Neural progenitor cell (in vitro differentiated cells): Measurements from ENCODE around the gene ASPRV1. TPM values are rescaled to one million over a fixed set of nuclear protein-coding genes. Genes with fewer than 3 reads are reported as not detected.

Source experiments
- DNase-seq: peaks from one replicate; pipeline ENCODE4 v3.0.0-alpha.2; 2016; ENCODE audit warnings: low spot score
- H2AFZ ChIP-seq: fragments of 200-600 bp; sonication (generic); replicated peaks from 2 replicates; pipeline ENCODE4 v1.6.1; 2016; ENCODE audit warnings: antibody characterized with exemption
- H3F3A ChIP-seq: fragments of 200-600 bp; sonication (generic); 2 replicates; pipeline ENCODE4 v1.6.1; 2016; ENCODE audit warnings: antibody characterized with exemption, low read depth
- H3K27ac ChIP-seq: fragments of 200-600 bp; sonication (generic); 2 replicates; pipeline ENCODE4 v1.5.1; 2016; ENCODE audit warnings: mild to moderate bottlenecking
- H3K27me3 ChIP-seq: fragments of 200-600 bp; sonication (generic); 2 replicates; pipeline ENCODE4 v1.6.1; 2016; ENCODE audit warnings: mild to moderate bottlenecking, moderate library complexity
- H3K36me3 ChIP-seq: fragments of 200-600 bp; sonication (generic); 2 replicates; pipeline ENCODE4 v1.5.1; 2016
- H3K4me1 ChIP-seq: fragments of 200-600 bp; sonication (generic); 2 replicates; pipeline ENCODE4 v1.6.1; 2016; ENCODE audit warnings: mixed run types
- H3K4me2 ChIP-seq: fragments of 200-600 bp; sonication (generic); 2 replicates; pipeline ENCODE4 v1.6.1; 2016
- H3K4me3 ChIP-seq: fragments of 200-600 bp; sonication (generic); 2 replicates; pipeline ENCODE4 v1.5.1; 2016
- H3K79me2 ChIP-seq: fragments of 200-600 bp; sonication (generic); 2 replicates; pipeline ENCODE4 v1.6.1; 2016; ENCODE audit warnings: low read depth
- H3K9ac ChIP-seq: fragments of 200-600 bp; sonication (generic); 2 replicates; pipeline ENCODE4 v1.6.1; 2016
- H3K9me3 ChIP-seq: fragments of 200-600 bp; sonication (generic); 2 replicates; pipeline ENCODE4 v1.5.1; 2016; ENCODE audit warnings: low read depth
- H4K20me1 ChIP-seq: fragments of 200-600 bp; sonication (generic); 2 replicates; pipeline ENCODE4 v1.6.1; 2016; ENCODE audit warnings: low read depth
- H3K27ac Mint-ChIP-seq: 3 replicates; pipeline ENCODE4 v1.8.0; 2021; ENCODE audit warnings: mixed read lengths
- H3K27me3 Mint-ChIP-seq: 2 replicates; pipeline ENCODE4 v1.8.0; 2022; ENCODE audit warnings: low read depth, mild to moderate bottlenecking, inconsistent platforms, moderate library complexity, mixed read lengths; ENCODE audit not compliant: insufficient read depth
- H3K36me3 Mint-ChIP-seq: 3 replicates; pipeline ENCODE4 v1.8.0; 2021; ENCODE audit warnings: mixed read lengths
- H3K4me1 Mint-ChIP-seq: 3 replicates; pipeline ENCODE4 v1.8.0; 2021; ENCODE audit warnings: mixed read lengths
- H3K4me3 Mint-ChIP-seq: 3 replicates; pipeline ENCODE4 v1.8.0; 2021; ENCODE audit warnings: mild to moderate bottlenecking, moderate library complexity, mixed read lengths
- H3K9me3 Mint-ChIP-seq: 3 replicates; pipeline ENCODE4 v1.8.0; 2020; ENCODE audit warnings: mixed read lengths
- EZH2 ChIP-seq: fragments of 200-600 bp; sonication (generic); IDR thresholded peaks from 2 replicates; pipeline ENCODE4 v1.6.1; 2017; ENCODE audit warnings: antibody characterized with exemption, mild to moderate bottlenecking, moderate library complexity
- EZH2phosphoT487 ChIP-seq: fragments of 200-600 bp; sonication (generic); IDR thresholded peaks from 2 replicates; pipeline ENCODE4 v1.6.1; 2017; ENCODE audit warnings: antibody characterized with exemption
- total RNA-seq: library from RNA; depleted of rRNA; stranded (reverse); fragments of >200 nt; gene quantifications from 2 replicates; pipeline ENCODE4 v1.2.3, GENCODE V29; 2015; ENCODE audit warnings: low replicate concordance
- TF ChIP-seq, protein P1 (sequence below): fragments of 200-600 bp; sonication (generic); IDR thresholded peaks from 2 replicates; pipeline ENCODE4 v1.5.1; 2017; ENCODE audit warnings: antibody characterized with exemption, mild to moderate bottlenecking

The ASPRV1 gene
- total RNA-seq, 1 donor from 2014 or later: 0.30 TPM

DNA sequence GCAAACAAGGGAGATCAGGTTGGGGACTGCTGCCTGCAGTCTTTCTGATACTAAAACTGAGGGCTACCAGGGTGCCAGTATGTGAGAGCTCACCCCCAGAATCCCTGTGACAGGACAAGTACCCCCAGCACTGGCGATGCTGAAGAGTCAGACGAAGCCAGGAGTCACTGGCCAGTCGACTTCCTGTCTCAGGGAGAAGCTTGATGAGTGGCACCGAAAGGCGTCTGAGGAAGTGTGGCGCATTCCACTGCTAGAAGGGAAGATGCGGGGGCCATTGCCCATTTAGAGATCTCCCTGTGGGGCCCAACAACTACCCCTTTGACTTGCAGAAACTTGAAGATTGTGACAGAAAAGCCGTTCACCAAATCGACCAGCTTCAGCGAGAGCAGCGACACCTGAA, 24.5 kb downstream of the ASPRV1 start:
- Histone ChIP-seq H3F3A (peaks cover 4% of the 10 kb centered on the region), H2AFZ (no peak overlapping the region), H3K36me3 (no peaks in the 10 kb centered on the region), H3K79me2 (no peaks in the 10 kb centered on the region), H4K20me1 (no peaks in the 10 kb centered on the region), H3K27me3 (no peaks in the 10 kb centered on the region), H3K27ac (no peak overlapping the region), H3K4me1 (peaks cover 22% of the 10 kb centered on the region), H3K9ac (no peak overlapping the region), H3K4me2 (no peak overlapping the region), H3K4me3 (no peak overlapping the region), H3K9me3 (no peaks in the 10 kb centered on the region)
- peaks cover 21% of the 10 kb centered on the region for H3K4me1 Mint-ChIP-seq
- DNase-seq: no peak
- H3K4me3 Mint-ChIP-seq: no peak overlapping the region
- H3K27me3 Mint-ChIP-seq: peaks cover 6% of the 10 kb centered on the region
- no peaks in the 10 kb centered on the region for H3K9me3 Mint-ChIP-seq
- TF ChIP-seq EZH2 (no peak), EZH2phosphoT487 (no peak)
- TF ChIP-seq, protein P1, sequence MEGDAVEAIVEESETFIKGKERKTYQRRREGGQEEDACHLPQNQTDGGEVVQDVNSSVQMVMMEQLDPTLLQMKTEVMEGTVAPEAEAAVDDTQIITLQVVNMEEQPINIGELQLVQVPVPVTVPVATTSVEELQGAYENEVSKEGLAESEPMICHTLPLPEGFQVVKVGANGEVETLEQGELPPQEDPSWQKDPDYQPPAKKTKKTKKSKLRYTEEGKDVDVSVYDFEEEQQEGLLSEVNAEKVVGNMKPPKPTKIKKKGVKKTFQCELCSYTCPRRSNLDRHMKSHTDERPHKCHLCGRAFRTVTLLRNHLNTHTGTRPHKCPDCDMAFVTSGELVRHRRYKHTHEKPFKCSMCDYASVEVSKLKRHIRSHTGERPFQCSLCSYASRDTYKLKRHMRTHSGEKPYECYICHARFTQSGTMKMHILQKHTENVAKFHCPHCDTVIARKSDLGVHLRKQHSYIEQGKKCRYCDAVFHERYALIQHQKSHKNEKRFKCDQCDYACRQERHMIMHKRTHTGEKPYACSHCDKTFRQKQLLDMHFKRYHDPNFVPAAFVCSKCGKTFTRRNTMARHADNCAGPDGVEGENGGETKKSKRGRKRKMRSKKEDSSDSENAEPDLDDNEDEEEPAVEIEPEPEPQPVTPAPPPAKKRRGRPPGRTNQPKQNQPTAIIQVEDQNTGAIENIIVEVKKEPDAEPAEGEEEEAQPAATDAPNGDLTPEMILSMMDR: no peak
- no peak overlapping the region for H3K27ac Mint-ChIP-seq
- peaks cover 20% of the 10 kb centered on the region for H3K36me3 Mint-ChIP-seq

DNA sequence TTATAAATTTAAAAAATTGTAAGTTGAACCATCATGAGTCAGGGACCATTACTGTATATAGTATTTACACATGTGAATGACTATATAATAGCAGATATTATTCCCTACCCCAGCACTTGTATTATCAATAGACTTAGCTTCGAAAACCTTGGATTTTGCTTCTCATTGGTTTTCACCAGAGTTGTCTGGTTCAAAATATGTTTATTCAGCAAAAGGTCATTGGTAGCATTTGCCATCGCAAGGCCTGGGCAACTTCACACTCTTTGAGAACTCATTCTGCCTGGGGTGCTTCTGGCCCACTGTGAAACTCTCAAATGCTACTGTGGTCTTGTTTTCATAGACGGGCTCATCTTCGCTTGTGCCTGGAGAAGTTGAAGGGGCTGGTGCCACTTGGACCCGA, 26.4 kb downstream of the ASPRV1 start:
- no peak overlapping the region for H3K4me3 ChIP-seq
- no peak overlapping the region for H3K9ac ChIP-seq
- H3K36me3 ChIP-seq: no peaks in the 10 kb centered on the region
- H3K79me2 ChIP-seq: no peaks in the 10 kb centered on the region
- H3K27ac Mint-ChIP-seq: no peak overlapping the region
- H3K4me2 ChIP-seq: no peak overlapping the region
- H3K9me3 Mint-ChIP-seq: no peaks in the 10 kb centered on the region
- H2AFZ ChIP-seq: no peak overlapping the region
- peaks cover 3% of the 10 kb centered on the region for H3F3A ChIP-seq
- no peak overlapping the region for H3K27ac ChIP-seq
- H3K27me3 Mint-ChIP-seq: peaks cover 6% of the 10 kb centered on the region
- no peak for DNase-seq
- H3K9me3 ChIP-seq: no peaks in the 10 kb centered on the region
- TF ChIP-seq EZH2 (no peak), EZH2phosphoT487 (no peak)
- TF ChIP-seq, protein P1: no peak
- H4K20me1 ChIP-seq: no peaks in the 10 kb centered on the region
- H3K4me1 ChIP-seq: peaks cover 7% of the 10 kb centered on the region
- peaks cover 9% of the 10 kb centered on the region for H3K4me1 Mint-ChIP-seq
- H3K27me3 ChIP-seq: no peaks in the 10 kb centered on the region
- H3K4me3 Mint-ChIP-seq: no peak overlapping the region
- H3K36me3 Mint-ChIP-seq: peaks cover 20% of the 10 kb centered on the region

DNA sequence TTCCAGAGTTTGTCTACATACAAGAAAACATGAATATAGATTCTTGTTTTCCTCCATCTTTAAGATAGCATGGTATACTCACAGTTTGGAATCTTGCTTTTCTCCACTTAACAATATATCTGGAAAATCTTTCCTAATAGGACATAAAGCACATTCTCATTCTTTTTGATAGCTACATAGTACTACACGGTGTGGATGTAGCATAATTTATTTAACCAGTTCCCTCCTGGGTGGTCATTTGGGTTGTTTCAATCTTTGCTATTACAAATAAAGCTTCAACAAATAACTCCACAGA, 26.9 kb downstream of the ASPRV1 start:
- H3K4me3 Mint-ChIP-seq: no peak overlapping the region
- H2AFZ ChIP-seq: no peak overlapping the region
- no peak overlapping the region for H3K27ac ChIP-seq
- H3K9ac ChIP-seq: no peak overlapping the region
- no peaks in the 10 kb centered on the region for H3K36me3 ChIP-seq
- TF ChIP-seq, protein P1: no peak
- TF ChIP-seq EZH2phosphoT487 (no peak), EZH2 (no peak)
- H3K4me1 ChIP-seq: peaks cover 2% of the 10 kb centered on the region
- peaks cover 3% of the 10 kb centered on the region for H3F3A ChIP-seq
- peaks cover 6% of the 10 kb centered on the region for H3K27me3 Mint-ChIP-seq
- peaks cover 4% of the 10 kb centered on the region for H3K4me1 Mint-ChIP-seq
- peaks cover 20% of the 10 kb centered on the region for H3K36me3 Mint-ChIP-seq
- no peaks in the 10 kb centered on the region for H3K27me3 ChIP-seq
- H4K20me1 ChIP-seq: no peaks in the 10 kb centered on the region
- no peak overlapping the region for H3K4me3 ChIP-seq
- no peaks in the 10 kb centered on the region for H3K79me2 ChIP-seq
- H3K4me2 ChIP-seq: no peak overlapping the region
- no peaks in the 10 kb centered on the region for H3K9me3 Mint-ChIP-seq
- H3K27ac Mint-ChIP-seq: no peak overlapping the region
- H3K9me3 ChIP-seq: no peaks in the 10 kb centered on the region
- DNase-seq: no peak
